IPS-11a (cell line): Measurements from ENCODE around the gene HMMR.
"Not testable (repeated sequence)": the region's sequence is repeated elsewhere in the genome, so short reads cannot be mapped to it uniquely, and the experiment has no call there.

Source experiments
- H3K4me3 ChIP-seq: one replicate; pipeline ENCODE4 v1.5.1; 2013; ENCODE audit warnings: low read depth, low read length, control low read depth

The HMMR gene

GRCh38 chr5:163460562-163461171 lies at the start of gene HMMR:
Gene HMMR, plus strand, starts transcription at chr5:163460632. Its CDS starts 61 bp downstream, at chr5:163460693.
- H3K4me3 ChIP-seq, result peak within 1 kb of the TSS; percentile 81

- not testable (repeated sequence) for H3K4me3 ChIP-seq
These were observed 44.8 kb upstream of the HMMR start for GRCh38 chr5:163415673-163416072.

DNA sequence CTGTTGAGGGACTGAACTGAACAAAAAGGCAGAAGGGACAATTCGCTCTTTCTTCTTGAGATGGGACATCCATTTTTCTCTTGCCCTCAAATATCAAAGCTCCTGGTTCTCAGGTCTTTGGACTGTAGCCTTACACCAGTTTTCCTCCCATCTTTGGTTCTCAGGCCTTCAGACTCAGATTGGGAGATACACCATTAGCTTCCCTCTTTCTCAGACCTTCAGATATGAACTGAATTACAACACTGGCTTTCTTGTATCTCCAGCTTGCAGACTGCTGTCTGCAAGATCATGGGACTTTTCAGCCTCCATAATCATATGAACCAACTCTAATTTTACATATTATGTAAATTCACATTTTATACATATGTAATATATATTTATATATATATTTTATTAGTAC lies 35.6 kb upstream of the HMMR start:
- H3K4me3 ChIP-seq, result no peak overlapping the region

- not testable (repeated sequence) for H3K4me3 ChIP-seq
These were observed 34.3 kb upstream of the HMMR start for GRCh38 chr5:163426128-163426527.

DNA sequence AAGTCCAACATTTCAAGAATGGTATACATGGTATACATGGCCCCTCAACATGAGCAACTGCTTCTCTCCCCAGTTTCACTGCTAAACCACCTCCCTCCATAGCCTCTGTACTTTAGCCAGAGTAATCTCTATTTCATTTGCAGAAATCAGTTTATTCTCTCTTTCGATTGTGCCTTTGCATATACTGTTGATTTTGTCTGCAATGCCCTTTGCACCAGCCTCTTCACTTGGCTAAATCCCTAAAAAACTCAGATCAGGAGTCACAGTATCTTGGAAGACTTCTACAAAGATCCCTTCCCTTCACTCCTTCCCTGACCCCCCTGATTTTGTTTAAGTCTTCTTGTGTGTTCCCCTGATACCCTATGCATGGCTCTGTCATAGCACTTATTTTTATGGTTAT lies 27.9 kb upstream of the HMMR start:
- H3K4me3 ChIP-seq, result no peak overlapping the region

DNA sequence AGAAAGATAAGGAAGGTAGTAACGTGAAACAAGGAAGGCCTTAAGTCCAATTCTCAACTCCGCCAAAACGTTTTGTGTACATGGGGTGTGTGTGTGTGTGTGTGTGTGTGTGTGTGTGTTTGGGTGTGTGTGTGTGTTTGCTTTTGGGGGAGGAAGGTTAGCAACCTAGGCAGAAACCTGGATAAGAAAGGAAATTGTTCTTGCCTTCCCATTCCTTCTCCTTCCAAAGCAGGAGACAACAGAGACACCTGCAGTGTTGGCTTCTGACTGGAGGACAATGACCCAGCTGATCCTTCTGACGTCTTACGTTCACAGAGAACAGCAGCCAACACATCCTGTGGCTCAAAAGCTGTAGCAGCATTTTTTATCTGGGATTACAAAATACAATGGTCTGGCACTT lies 27.2 kb upstream of the HMMR start:
- no peak overlapping the region for H3K4me3 ChIP-seq

- no peak overlapping the region for H3K4me3 ChIP-seq
These were observed 26.0 kb upstream of the HMMR start for GRCh38 chr5:163434401-163434866.

GRCh38 chr5:163436515-163436914 lies 23.9 kb upstream of the HMMR start:
- H3K4me3 ChIP-seq, result peak overlapping the region; percentile 22

GRCh38 chr5:163437011-163437308 lies 23.5 kb upstream of the HMMR start:
- peak overlapping the region; percentile 22 for H3K4me3 ChIP-seq

DNA sequence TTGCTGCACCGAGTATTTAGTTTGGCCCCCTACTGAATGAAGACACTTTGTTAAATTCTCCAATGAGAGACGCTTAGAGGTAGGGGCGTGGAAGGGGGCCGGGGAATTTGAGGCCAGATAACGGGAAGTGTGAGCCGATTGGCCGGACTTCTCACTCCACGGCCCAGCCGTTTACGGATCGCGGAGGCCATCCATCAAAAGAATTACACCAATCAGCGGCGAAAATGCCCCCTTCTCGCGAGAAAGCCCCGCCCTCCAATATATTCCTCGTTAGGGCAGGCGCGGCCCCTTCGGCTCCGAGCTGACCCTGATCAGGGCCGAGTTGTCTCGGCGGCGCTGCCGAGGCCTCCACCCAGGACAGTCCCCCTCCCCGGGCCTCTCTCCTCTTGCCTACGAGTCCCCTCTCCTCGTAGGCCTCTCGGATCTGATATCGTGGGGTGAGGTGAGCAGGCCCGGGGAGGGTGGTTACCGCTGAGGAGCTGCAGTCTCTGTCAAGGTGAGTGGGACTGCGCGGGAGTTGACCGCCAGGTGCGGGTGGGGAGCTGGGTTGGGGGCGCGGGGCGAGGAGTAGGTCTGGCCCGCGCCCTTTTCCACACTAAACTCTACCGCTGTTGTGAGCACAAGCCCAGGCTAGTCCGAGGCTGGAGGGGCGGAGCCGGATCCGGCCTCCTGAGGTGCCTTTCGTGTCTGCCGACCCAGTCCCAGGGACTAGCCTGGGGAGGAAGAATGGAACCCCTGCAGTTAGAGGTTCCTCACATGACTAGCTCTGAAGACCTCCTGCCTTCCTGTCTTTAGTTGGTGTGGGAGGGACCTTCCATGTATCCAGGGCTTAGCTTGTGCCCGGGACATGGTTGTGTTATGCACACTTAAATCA lies 22.9 kb upstream of the HMMR start, which contains the start of gene CCNG1:
TSS of gene CCNG1 (plus strand) at position 287 of the 874 bp plus-strand sequence. CDS start 1,662 bp downstream, outside the sequence.
- H3K4me3 ChIP-seq, result peak within 1 kb of the TSS; percentile 65

DNA sequence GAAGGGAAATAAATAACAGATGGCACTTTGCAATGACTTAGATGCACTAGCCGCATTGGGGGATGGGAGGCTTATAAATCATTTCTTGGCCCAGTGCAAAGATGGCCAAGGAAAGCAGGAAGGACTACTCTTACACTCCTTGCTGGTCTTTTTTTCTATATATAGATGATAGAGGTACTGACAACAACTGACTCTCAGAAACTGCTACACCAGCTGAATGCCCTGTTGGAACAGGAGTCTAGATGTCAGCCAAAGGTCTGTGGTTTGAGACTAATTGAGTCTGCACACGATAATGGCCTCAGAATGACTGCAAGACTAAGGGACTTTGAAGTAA lies 21.4 kb upstream of the HMMR start:
- peak overlapping the region; percentile 21 for H3K4me3 ChIP-seq

DNA sequence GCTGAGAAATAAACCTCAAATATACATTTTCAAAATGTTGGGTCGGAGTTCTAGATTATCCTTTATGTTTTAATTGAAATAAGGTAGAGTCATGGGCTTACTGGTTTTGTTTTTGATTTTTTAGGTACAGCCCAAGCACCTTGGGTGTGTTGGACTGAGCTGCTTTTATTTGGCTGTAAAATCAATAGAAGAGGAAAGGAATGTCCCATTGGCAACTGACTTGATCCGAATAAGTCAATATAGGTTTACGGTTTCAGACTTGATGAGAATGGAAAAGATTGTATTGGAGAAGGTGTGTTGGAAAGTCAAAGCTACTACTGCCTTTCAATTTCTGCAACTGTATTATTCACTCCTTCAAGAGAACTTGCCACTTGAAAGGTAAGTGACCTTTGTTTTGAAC lies 19.5 kb upstream of the HMMR start:
- no peak overlapping the region for H3K4me3 ChIP-seq

DNA sequence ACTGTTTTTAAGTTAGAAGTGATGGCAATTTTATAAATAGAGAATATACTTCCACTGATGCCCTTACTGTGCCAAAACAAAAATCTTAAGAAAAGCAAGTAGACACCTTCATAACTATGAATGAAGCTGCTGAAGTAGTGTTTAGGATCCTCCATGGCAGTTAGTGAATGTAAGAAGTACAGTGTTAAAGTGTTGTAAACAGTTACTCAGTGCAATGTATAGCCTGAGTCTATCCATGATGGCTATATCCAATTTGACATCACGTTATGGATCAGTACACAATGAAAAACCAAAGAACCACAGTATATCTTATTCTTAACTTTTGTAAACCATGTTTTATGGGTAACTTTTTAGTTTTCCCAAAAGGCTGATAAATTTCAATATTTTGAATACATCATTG lies 15.9 kb upstream of the HMMR start:
- no peak overlapping the region for H3K4me3 ChIP-seq

GRCh38 chr5:163445345-163445744 lies 15.1 kb upstream of the HMMR start:
- H3K4me3 ChIP-seq, result no peak overlapping the region

DNA sequence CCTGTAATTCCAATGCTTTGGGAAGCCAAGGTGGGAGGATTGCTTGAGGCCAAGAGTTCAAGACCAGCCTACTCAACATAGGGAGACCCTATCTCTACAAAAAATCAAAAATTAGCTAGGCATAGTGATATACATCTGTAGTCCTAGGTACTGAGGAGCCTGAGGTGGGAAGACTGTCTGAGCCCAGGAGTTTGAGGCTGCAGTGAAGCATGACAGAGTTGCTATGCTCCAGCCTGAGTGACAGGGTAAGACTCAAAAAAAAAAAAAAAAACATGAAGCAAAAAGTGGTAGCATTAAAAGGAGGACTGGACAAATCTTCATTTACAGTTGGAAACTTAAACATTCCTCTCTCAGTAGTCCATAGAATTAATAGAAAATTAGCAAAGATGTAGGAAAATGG lies 13.2 kb upstream of the HMMR start:
- H3K4me3 ChIP-seq, result no peak overlapping the region

- no peak overlapping the region for H3K4me3 ChIP-seq
These were observed 12.6 kb upstream of the HMMR start for GRCh38 chr5:163447875-163448274.

GRCh38 chr5:163448491-163448890 lies 11.9 kb upstream of the HMMR start:
- H3K4me3 ChIP-seq, result no peak overlapping the region

GRCh38 chr5:163451489-163451888 lies 8.9 kb upstream of the HMMR start:
- no peak overlapping the region for H3K4me3 ChIP-seq

DNA sequence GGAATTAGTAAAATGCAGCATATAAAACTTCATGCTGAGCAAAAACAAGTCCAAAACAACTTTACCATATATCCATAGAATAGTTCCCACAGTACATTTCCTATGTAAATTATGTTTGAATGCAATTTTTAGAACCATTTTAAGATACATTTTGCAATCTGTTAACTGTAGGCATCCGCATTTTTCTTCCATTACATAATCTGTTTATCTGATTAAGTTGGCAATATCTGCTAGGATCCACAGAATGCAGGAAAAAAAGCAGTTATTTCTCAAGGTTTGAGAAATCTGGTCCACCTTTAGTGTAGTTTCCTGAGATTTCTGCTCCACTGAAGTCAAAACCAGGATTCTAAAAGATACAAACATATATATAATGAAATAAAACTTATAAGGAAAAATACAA lies 6.7 kb upstream of the HMMR start:
- no peak overlapping the region for H3K4me3 ChIP-seq

- not testable (repeated sequence) for H3K4me3 ChIP-seq
These were observed 5.0 kb upstream of the HMMR start for GRCh38 chr5:163455406-163455805.

DNA sequence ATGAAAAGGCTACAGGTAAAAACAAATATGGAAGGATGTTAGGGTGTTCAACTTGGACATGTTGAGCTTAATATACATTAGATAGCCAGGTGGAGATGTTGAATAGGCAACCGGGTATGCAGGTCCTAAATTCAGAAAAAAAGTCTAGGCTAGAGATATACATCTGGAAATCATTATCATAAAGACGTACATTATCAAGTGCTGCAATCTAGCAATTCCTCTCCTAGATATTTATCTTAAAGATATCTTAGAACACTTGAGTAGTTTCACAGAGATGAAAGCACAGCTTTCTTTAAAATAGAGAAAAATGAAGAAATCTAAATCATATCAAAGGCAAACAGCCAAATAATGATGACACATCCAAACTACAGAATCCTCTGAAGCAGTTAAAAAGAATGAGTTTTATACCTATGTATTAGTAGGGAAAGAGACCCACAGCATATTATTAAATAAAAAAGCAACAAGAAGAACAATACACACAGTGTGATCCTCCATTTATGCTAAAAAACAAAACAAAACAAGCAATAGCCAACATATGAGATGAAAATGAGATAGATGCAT lies 4.3 kb upstream of the HMMR start:
- no peak overlapping the region for H3K4me3 ChIP-seq

DNA sequence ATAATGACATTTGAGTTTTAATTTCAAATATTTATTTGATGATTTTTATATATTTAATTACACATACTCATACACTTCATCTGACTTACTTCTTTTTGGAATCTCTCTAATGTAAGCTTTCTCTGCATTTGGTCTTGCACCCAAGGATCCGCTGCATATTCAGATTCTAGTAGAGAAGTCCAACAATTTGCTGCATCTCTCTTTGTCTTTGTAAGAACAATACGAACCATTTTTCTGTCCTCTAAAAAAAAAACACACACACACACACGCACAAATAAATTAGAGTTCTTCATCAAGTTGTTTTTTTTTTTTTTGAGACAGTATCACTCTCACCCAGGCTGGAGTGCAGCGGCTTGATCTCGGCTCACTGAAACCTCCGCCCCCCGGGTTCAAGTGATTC lies 3.6 kb upstream of the HMMR start:
- H3K4me3 ChIP-seq, result no peak overlapping the region
